ENCODE measurements around the gene BABAM2.

The BABAM2 gene

GRCh38 chr2:28360058-28360717, 469.7 kb downstream of the BABAM2 start:
- DNase-seq (ENCODE audit: insufficient read length, low spot score): no peak
- no peak for FAIRE-seq
- TF ChIP-seq CTCF (IDR thresholded peaks at IDR 0.05; ENCODE audit: insufficient read depth, missing control alignments): no peak

GRCh38 chr2:28360718-28361293, 470.3 kb downstream of the BABAM2 start:
- DNase-seq (ENCODE audit: insufficient read length, low spot score) (no peak), FAIRE-seq (no peak)
- TF ChIP-seq CTCF (IDR thresholded peaks at IDR 0.05; ENCODE audit: insufficient read depth, missing control alignments): no peak

- DNase-seq (ENCODE audit: insufficient read length, low spot score) (no peak), FAIRE-seq (no peak)
- no peak for TF ChIP-seq CTCF (IDR thresholded peaks at IDR 0.05; ENCODE audit: insufficient read depth, missing control alignments)
Observed at GRCh38 chr2:28361991-28362710, 471.6 kb downstream of the BABAM2 start.

- DNase-seq (ENCODE audit: insufficient read length, low spot score): no peak
- FAIRE-seq: no peak
- TF ChIP-seq CTCF (IDR thresholded peaks at IDR 0.05; ENCODE audit: insufficient read depth, missing control alignments): no peak
Observed at GRCh38 chr2:28362991-28363521, 472.5 kb downstream of the BABAM2 start.

- FAIRE-seq: no peak
Observed at GRCh38 chr2:28363686-28364280, 473.3 kb downstream of the BABAM2 start.

GRCh38 chr2:28364610-28365009, 474.1 kb downstream of the BABAM2 start:
- DNase-seq (ENCODE audit: insufficient read length, low spot score) (no peak), FAIRE-seq (no peak)

More at GRCh38 chr2:28363686-28364280, 473.3 kb downstream of the BABAM2 start:
- TF ChIP-seq CTCF (IDR thresholded peaks at IDR 0.05; ENCODE audit: insufficient read depth, missing control alignments): no peak
- no peak for DNase-seq (ENCODE audit: insufficient read length, low spot score)

More at GRCh38 chr2:28364610-28365009, 474.1 kb downstream of the BABAM2 start:
- TF ChIP-seq CTCF (IDR thresholded peaks at IDR 0.05; ENCODE audit: insufficient read depth, missing control alignments): no peak
